Measurements from ENCODE around the gene CAMKK1. TPM values are rescaled to one million over a fixed set of nuclear protein-coding genes. Genes with fewer than 3 reads are reported as not detected.

CAMKK1 gene
- total and polyA plus RNA-seq, 2 donors (not counting 1 experiment from before 2014, with no cell fraction given): 4.5 to 35.9 TPM

DNA sequence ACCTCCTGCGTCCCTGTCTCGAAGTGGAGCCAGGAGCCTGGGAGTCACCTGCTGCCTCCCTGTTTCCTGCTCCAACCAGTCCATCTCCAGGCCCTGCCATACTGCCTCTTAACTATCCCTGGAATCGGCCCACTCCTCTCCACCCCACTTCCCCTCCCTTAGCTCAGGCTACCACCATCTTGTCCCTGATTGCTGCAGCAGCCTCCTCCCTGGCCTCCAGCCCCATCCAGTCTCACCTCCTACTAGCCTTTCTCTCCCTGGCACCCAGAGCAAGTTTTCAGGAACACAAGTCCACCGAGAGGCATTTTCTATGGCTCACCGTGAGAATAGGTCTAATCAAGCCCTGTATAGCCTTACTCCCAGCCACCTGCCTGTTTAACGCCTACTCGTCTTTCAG, 865 bp upstream of the CAMKK1 start:
- H3K9me3 Mint-ChIP-seq (ENCODE audit: insufficient read depth): no peaks in the 10 kb centered on the region
- H3K4me3 ChIP-seq (ENCODE audit: control extremely low read depth in 1 of 5, extremely low read depth in 1 of 5, insufficient read depth in 1 of 5, low read depth in 2 of 5, low read length in 4 of 5): peak overlapping the region in 4 of 5 experiments; percentile 55 to 75 (median 65)
- peak overlapping the region; percentile 91 for H2AFZ ChIP-seq (ENCODE audit: insufficient read depth, low read depth, low read length, poor library complexity, severe bottlenecking)
- H3K27ac ChIP-seq (ENCODE audit: low read length in 2 of 2): peak overlapping the region; percentile 56 to 57
- TF ChIP-seq, protein P1, sequence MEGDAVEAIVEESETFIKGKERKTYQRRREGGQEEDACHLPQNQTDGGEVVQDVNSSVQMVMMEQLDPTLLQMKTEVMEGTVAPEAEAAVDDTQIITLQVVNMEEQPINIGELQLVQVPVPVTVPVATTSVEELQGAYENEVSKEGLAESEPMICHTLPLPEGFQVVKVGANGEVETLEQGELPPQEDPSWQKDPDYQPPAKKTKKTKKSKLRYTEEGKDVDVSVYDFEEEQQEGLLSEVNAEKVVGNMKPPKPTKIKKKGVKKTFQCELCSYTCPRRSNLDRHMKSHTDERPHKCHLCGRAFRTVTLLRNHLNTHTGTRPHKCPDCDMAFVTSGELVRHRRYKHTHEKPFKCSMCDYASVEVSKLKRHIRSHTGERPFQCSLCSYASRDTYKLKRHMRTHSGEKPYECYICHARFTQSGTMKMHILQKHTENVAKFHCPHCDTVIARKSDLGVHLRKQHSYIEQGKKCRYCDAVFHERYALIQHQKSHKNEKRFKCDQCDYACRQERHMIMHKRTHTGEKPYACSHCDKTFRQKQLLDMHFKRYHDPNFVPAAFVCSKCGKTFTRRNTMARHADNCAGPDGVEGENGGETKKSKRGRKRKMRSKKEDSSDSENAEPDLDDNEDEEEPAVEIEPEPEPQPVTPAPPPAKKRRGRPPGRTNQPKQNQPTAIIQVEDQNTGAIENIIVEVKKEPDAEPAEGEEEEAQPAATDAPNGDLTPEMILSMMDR (IDR thresholded peaks at IDR 0.05): no peak
- TF ChIP-seq EZH2 (IDR thresholded peaks at IDR 0.05; ENCODE audit: borderline replicate concordance, insufficient read depth, low read depth, low read length, poor library complexity, severe bottlenecking): no peak
- H3K79me2 ChIP-seq (ENCODE audit: control insufficient read depth, insufficient read depth, low read length): peaks cover 15% of the 10 kb centered on the region
- intact Hi-C loops (cut with micrococcal nuclease): loop anchor here (1.0 to 2.0 kb wide), 5 partner anchors 11 to 68 kb away; partner anchors contain the start of gene NCBP3
- H3K4me2 ChIP-seq (replicated peaks; ENCODE audit: low read depth, low read length, poor library complexity, severe bottlenecking): peak overlapping the region; percentile 100
- no peaks in the 10 kb centered on the region for H3K9me3 ChIP-seq (ENCODE audit: control extremely low read depth in 1 of 3, control insufficient read depth in 2 of 3, insufficient read depth in 1 of 3, low read length in 2 of 3)
- H3K9ac ChIP-seq (ENCODE audit: low read length): peak overlapping the region; percentile 74
- ATAC-seq (ENCODE audit: low read depth) (no peak), DNase-seq (no peak)
- peaks cover 40% of the 10 kb centered on the region for H3K4me1 Mint-ChIP-seq
- peak overlapping the region; percentile 84 for H3K27ac Mint-ChIP-seq
- 79% methylated on average over 7 of the region's 7 CpGs for WGBS (ENCODE audit: insufficient coverage)
- ChIA-PET POLR2A (interaction anchor here (0.6 to 1.7 kb wide), 9 partner anchors 11 to 72 kb away, joined by 3 to 15 read pairs (median 4); partner anchors contain the start of gene P2RX1), CTCF (interaction anchor here (0.8 to 5.6 kb wide), 7 partner anchors 11 to 155 kb away, joined by 3 to 48 read pairs (median 6); partner anchors contain the start of gene NCBP3)
- peak overlapping the region; percentile 88 for H3K4me3 Mint-ChIP-seq
- H3K36me3 ChIP-seq (replicated peaks in 1 of 2; ENCODE audit: control extremely low read depth in 1 of 2, control insufficient read depth in 1 of 2, extremely low read depth in 1 of 2, insufficient read depth in 2 of 2, low read length in 1 of 2): no peaks in the 10 kb centered on the region
- H3K4me1 ChIP-seq (ENCODE audit: control insufficient read depth in 2 of 2, insufficient read depth in 2 of 2, low read length in 2 of 2): peaks cover 19 to 38% of the 10 kb centered on the region in 2 donors
- H3K27me3 ChIP-seq (replicated peaks in 1 of 4; ENCODE audit: control extremely low read depth in 1 of 4, control insufficient read depth in 3 of 4, insufficient read depth in 4 of 4, low read length in 3 of 4): no peaks in the 10 kb centered on the region
- H3K27me3 Mint-ChIP-seq: no peaks in the 10 kb centered on the region
- H4K20me1 ChIP-seq (ENCODE audit: control insufficient read depth, insufficient read depth, low read length, poor library complexity, severe bottlenecking): no peaks in the 10 kb centered on the region

Measured in B cell (primary cell).